Vagina (tissue), 2 donors: ENCODE measurements around the gene LLCFC1.

Experiments used
- POLR2A ChIP-seq, 2 donors: fragments of 450-650 bp; IDR thresholded peaks; one replicate each; pipeline ENCODE4 v1.6.1; 2017; ENCODE audit warnings: antibody characterized with exemption in 2 of 2, mild to moderate bottlenecking in 2 of 2, moderate library complexity in 2 of 2
- POLR2AphosphoS5 ChIP-seq, 2 donors: sonication (generic); formaldehyde crosslinking; IDR thresholded peaks; one replicate each; pipeline ENCODE4 v1.9.0; 2017; ENCODE audit warnings: antibody characterized with exemption in 2 of 2, mild to moderate bottlenecking in 2 of 2, low read depth in 1 of 2; ENCODE audit not compliant: insufficient read depth in 1 of 2
- TF ChIP-seq, protein P1 (sequence below), 3 experiments: fragments of 450-650 bp in 2 of 3; fragments of 200-600 bp in 1 of 3; sonication (generic) in 1 of 3; IDR thresholded peaks; one replicate each; pipeline ENCODE4 v1.5.1; 2017 to 2019; ENCODE audit warnings: antibody characterized with exemption in 3 of 3, mild to moderate bottlenecking in 2 of 3, moderate library complexity in 2 of 3

DNA sequence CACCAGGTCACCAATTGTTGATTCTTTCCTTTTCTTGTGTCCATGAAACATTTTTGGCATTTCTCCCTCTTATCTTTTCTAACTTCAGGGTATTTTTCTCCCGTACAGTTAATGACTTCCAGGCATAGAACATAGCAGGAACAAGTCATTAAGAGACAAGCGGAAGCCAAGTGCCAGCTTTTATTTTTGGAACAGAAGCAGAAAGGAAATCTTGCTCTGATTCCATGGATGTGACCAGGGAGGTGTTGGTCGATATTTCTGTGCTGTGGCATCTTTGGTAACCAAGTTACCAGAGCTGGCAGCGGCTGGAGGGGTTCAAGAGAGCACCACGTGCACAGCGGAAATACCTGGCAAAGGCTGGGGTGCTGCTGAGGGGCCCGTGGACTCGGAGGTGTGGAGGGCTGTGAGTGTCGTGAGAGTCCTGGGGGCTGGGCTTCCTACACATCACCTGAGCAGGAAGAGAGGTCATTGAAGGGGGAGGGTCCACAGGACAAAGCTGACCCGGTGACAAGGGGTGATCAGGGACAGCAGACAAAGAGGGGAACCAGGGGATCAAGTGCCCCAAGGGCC lies 1.8 kb downstream of the LLCFC1 start:
- TF ChIP-seq, protein P1, sequence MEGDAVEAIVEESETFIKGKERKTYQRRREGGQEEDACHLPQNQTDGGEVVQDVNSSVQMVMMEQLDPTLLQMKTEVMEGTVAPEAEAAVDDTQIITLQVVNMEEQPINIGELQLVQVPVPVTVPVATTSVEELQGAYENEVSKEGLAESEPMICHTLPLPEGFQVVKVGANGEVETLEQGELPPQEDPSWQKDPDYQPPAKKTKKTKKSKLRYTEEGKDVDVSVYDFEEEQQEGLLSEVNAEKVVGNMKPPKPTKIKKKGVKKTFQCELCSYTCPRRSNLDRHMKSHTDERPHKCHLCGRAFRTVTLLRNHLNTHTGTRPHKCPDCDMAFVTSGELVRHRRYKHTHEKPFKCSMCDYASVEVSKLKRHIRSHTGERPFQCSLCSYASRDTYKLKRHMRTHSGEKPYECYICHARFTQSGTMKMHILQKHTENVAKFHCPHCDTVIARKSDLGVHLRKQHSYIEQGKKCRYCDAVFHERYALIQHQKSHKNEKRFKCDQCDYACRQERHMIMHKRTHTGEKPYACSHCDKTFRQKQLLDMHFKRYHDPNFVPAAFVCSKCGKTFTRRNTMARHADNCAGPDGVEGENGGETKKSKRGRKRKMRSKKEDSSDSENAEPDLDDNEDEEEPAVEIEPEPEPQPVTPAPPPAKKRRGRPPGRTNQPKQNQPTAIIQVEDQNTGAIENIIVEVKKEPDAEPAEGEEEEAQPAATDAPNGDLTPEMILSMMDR (IDR thresholded peaks at IDR 0.05) = no peak
- no peak for TF ChIP-seq POLR2A (IDR thresholded peaks at IDR 0.05)
- TF ChIP-seq POLR2AphosphoS5 (IDR thresholded peaks at IDR 0.05; ENCODE audit: insufficient read depth in 1 of 2, low read depth in 1 of 2) = no peak
